Raji (cell line): Measurements from ENCODE around the gene ERC2.

ENCODE experiments used
- POLR2A ChIP-seq: IDR thresholded peaks from 2 replicates; pipeline ENCODE4 v1.6.1; 2011; ENCODE audit warnings: low read depth, low read length, control low read depth; ENCODE audit not compliant: insufficient read depth

The ERC2 gene

GRCh38 chr3:56157693-56158362, 310.4 kb downstream of the ERC2 start:
- no peak for TF ChIP-seq POLR2A

- TF ChIP-seq POLR2A, result no peak
These were observed 314.0 kb downstream of the ERC2 start for GRCh38 chr3:56154297-56154696.

- no peak for TF ChIP-seq POLR2A
These were observed 320.9 kb downstream of the ERC2 start for GRCh38 chr3:56147354-56147753.

GRCh38 chr3:56145410-56145809, 322.9 kb downstream of the ERC2 start:
- TF ChIP-seq POLR2A, result no peak

GRCh38 chr3:56144805-56145204, 323.5 kb downstream of the ERC2 start:
- no peak for TF ChIP-seq POLR2A

GRCh38 chr3:56137415-56137814, 330.9 kb downstream of the ERC2 start:
- no peak for TF ChIP-seq POLR2A

GRCh38 chr3:56136514-56136913, 331.8 kb downstream of the ERC2 start:
- TF ChIP-seq POLR2A, result no peak

GRCh38 chr3:56135941-56136340, 332.3 kb downstream of the ERC2 start:
- TF ChIP-seq POLR2A, result no peak

- no peak for TF ChIP-seq POLR2A
These were observed 334.8 kb downstream of the ERC2 start for GRCh38 chr3:56133423-56133822.

- TF ChIP-seq POLR2A, result no peak
These were observed 335.5 kb downstream of the ERC2 start for GRCh38 chr3:56132762-56133161.

- no peak for TF ChIP-seq POLR2A
These were observed 336.2 kb downstream of the ERC2 start for GRCh38 chr3:56131974-56132590.

GRCh38 chr3:56130036-56130435, 338.2 kb downstream of the ERC2 start:
- TF ChIP-seq POLR2A, result no peak

- no peak for TF ChIP-seq POLR2A
These were observed 341.6 kb downstream of the ERC2 start for GRCh38 chr3:56126632-56127031.

GRCh38 chr3:56125358-56126005, 342.8 kb downstream of the ERC2 start:
- TF ChIP-seq POLR2A, result no peak

- TF ChIP-seq POLR2A, result no peak
These were observed 343.7 kb downstream of the ERC2 start for GRCh38 chr3:56124546-56124945.

- TF ChIP-seq POLR2A, result no peak
These were observed 344.8 kb downstream of the ERC2 start for GRCh38 chr3:56123487-56123886.
